ENCODE measurements around the gene HMX2.
A peak's percentile ranks its signal among the peaks of the same experiment; 100 is the strongest.

Gene HMX2

GRCh38 chr10:123139521-123140163 lies 8.3 kb upstream of the HMX2 start:
- DNase-seq = no peak

GRCh38 chr10:123140164-123140982 lies 7.6 kb upstream of the HMX2 start:
- no peak for DNase-seq

GRCh38 chr10:123140983-123141390 lies 6.9 kb upstream of the HMX2 start:
- no peak for DNase-seq

- no peak for DNase-seq
Observed at GRCh38 chr10:123141791-123142700, 5.9 kb upstream of the HMX2 start.

GRCh38 chr10:123142701-123143161 lies 5.2 kb upstream of the HMX2 start:
- DNase-seq = no peak

GRCh38 chr10:123143162-123143824 lies 4.6 kb upstream of the HMX2 start:
- no peak for DNase-seq

- no peak for DNase-seq
Observed at GRCh38 chr10:123143825-123144168, 4.1 kb upstream of the HMX2 start.

GRCh38 chr10:123144697-123145541 lies 3.0 kb upstream of the HMX2 start:
- DNase-seq = no peak

- no peak for DNase-seq
Observed at GRCh38 chr10:123145542-123146012, 2.4 kb upstream of the HMX2 start.

GRCh38 chr10:123146013-123146893 lies 1.7 kb upstream of the HMX2 start:
- no peak for DNase-seq

GRCh38 chr10:123146894-123147634 lies 872 bp upstream of the HMX2 start:
- DNase-seq = no peak

GRCh38 chr10:123148414-123149161 lies 652 bp downstream of the HMX2 start:
- DNase-seq = no peak

- DNase-seq = no peak
Observed at GRCh38 chr10:123149162-123149567, 1.2 kb downstream of the HMX2 start.

GRCh38 chr10:123149568-123150270 lies 1.8 kb downstream of the HMX2 start:
- DNase-seq = peak; percentile 57

GRCh38 chr10:123150271-123150985 lies 2.5 kb downstream of the HMX2 start:
- peak; percentile 52 for DNase-seq

- DNase-seq = no peak
Observed at GRCh38 chr10:123150986-123151736, 3.2 kb downstream of the HMX2 start.

GRCh38 chr10:123151737-123152135 lies 3.8 kb downstream of the HMX2 start:
- DNase-seq = no peak
